GM23338 (cell line): ENCODE data around the gene TMEM63C. TPM values are rescaled to one million over a fixed set of nuclear protein-coding genes. Genes with fewer than 3 reads are reported as not detected.

ENCODE experiments used
- ATAC-seq: fragments of 200-7000 bp; cut with Tn5 transposase; 3 replicates; pipeline ENCODE4 v1.9.1; 2020
- DNase-seq: peaks from one replicate; pipeline ENCODE4 v3.0.0-alpha.2; 2015; ENCODE audit warnings: low spot score
- H2AFZ ChIP-seq: fragments of 200-600 bp; sonication (generic); 2 replicates; pipeline ENCODE4 v1.8.0; 2016; ENCODE audit warnings: antibody characterized with exemption, mild to moderate bottlenecking, moderate library complexity
- H3F3A ChIP-seq: fragments of 200-600 bp; sonication (generic); replicated peaks from 2 replicates; pipeline ENCODE4 v1.8.0; 2017; ENCODE audit warnings: antibody characterized with exemption, mixed run types, low read depth
- H3K27ac ChIP-seq: fragments of 200-600 bp; sonication (generic); 2 replicates; pipeline ENCODE4 v1.6.1; 2016; ENCODE audit warnings: low read depth
- H3K27me3 ChIP-seq: fragments of 200-600 bp; sonication (generic); 2 replicates; pipeline ENCODE4 v1.8.0; 2016; ENCODE audit warnings: mild to moderate bottlenecking, mixed run types, moderate library complexity; ENCODE audit not compliant: insufficient read depth
- H3K36me3 ChIP-seq: fragments of 200-600 bp; sonication (generic); 2 replicates; pipeline ENCODE4 v1.8.0; 2016; ENCODE audit warnings: mild to moderate bottlenecking; ENCODE audit not compliant: insufficient read depth
- H3K4me1 ChIP-seq: fragments of 200-600 bp; sonication (generic); 2 replicates; pipeline ENCODE4 v1.8.0; 2016; ENCODE audit warnings: mild to moderate bottlenecking, moderate library complexity; ENCODE audit not compliant: insufficient read depth
- H3K4me2 ChIP-seq: fragments of 200-600 bp; sonication (generic); 2 replicates; pipeline ENCODE4 v1.7.1; 2017; ENCODE audit warnings: mixed run types
- H3K4me3 ChIP-seq: fragments of 200-600 bp; sonication (generic); 2 replicates; pipeline ENCODE4 v1.6.1; 2016; ENCODE audit warnings: mixed run types
- H3K79me2 ChIP-seq: fragments of 200-600 bp; sonication (generic); replicated peaks from 2 replicates; pipeline ENCODE4 v1.8.0; 2017; ENCODE audit warnings: mild to moderate bottlenecking; ENCODE audit not compliant: insufficient read depth
- H3K9me2 ChIP-seq: fragments of 200-600 bp; sonication (generic); 2 replicates; pipeline ENCODE4 v1.8.0; 2017; ENCODE audit not compliant: insufficient read depth
- H4K20me1 ChIP-seq: fragments of 200-600 bp; sonication (generic); replicated peaks from 2 replicates; pipeline ENCODE4 v1.8.0; 2017; ENCODE audit warnings: mild to moderate bottlenecking; ENCODE audit not compliant: insufficient read depth
- H3K27ac Mint-ChIP-seq: 2 replicates; pipeline ENCODE4 v1.8.0; 2020; ENCODE audit warnings: inconsistent platforms, mild to moderate bottlenecking, moderate library complexity, mixed read lengths
- H3K27me3 Mint-ChIP-seq: 3 replicates; pipeline ENCODE4 v1.8.0; 2022; ENCODE audit warnings: low read depth, mild to moderate bottlenecking, moderate library complexity, mixed read lengths, inconsistent platforms; ENCODE audit not compliant: insufficient read depth, poor library complexity
- H3K36me3 Mint-ChIP-seq: 3 replicates; pipeline ENCODE4 v1.8.0; 2021; ENCODE audit warnings: low read depth, mild to moderate bottlenecking, inconsistent platforms, moderate library complexity, mixed read lengths
- H3K4me1 Mint-ChIP-seq: 3 replicates; pipeline ENCODE4 v1.8.0; 2020; ENCODE audit warnings: mild to moderate bottlenecking, inconsistent platforms, mixed read lengths
- H3K4me3 Mint-ChIP-seq: 3 replicates; pipeline ENCODE4 v1.8.0; 2021; ENCODE audit warnings: moderate library complexity, mild to moderate bottlenecking, inconsistent platforms, mixed read lengths
- H3K9me3 Mint-ChIP-seq: 3 replicates; pipeline ENCODE4 v1.8.0; 2020; ENCODE audit warnings: moderate library complexity, mild to moderate bottlenecking, inconsistent platforms, mixed read lengths
- NANOG ChIP-seq: IDR thresholded peaks from 2 replicates; pipeline ENCODE4 v1.6.1; 2016; ENCODE audit warnings: antibody characterized with exemption, borderline replicate concordance
- POLR2AphosphoS5 ChIP-seq: IDR thresholded peaks from 2 replicates; pipeline ENCODE4 v1.6.1; 2016; ENCODE audit warnings: antibody characterized with exemption, low read depth
- REST ChIP-seq: IDR thresholded peaks from one replicate; pipeline ENCODE4 v1.6.1; 2018; ENCODE audit warnings: antibody characterized with exemption; ENCODE audit not compliant: unreplicated experiment
- ZNF462 ChIP-seq: fragments of 250-450 bp; sonication (Bioruptor Pico); IDR thresholded peaks from 2 replicates; pipeline ENCODE4 v1.5.0; 2020; ENCODE audit warnings: mild to moderate bottlenecking, moderate library complexity
- polyA plus RNA-seq: library from polyadenylated mRNA; unstranded; fragments of >200 nt; fragmentation: Nextera tagmentation; extraction: Ambion mirVana; gene quantifications from 2 replicates; pipeline ENCODE4 v1.2.1, GENCODE V29; 2016
- total RNA-seq: library from RNA; depleted of rRNA; stranded (reverse); fragments of >200 nt; shearing (Covaris generic); gene quantifications from 2 replicates; pipeline ENCODE4 v1.2.3, GENCODE V29; 2014

Gene TMEM63C
- total and polyA plus RNA-seq, 2 experiments from 2014 or later, result 2.1 to 6.3 TPM

- no peak for TF ChIP-seq ZNF462 (CRISPR knock-in tag)
Observed at GRCh38 chr14:77142005-77142800, 39.4 kb upstream of the TMEM63C start (continued).

DNA sequence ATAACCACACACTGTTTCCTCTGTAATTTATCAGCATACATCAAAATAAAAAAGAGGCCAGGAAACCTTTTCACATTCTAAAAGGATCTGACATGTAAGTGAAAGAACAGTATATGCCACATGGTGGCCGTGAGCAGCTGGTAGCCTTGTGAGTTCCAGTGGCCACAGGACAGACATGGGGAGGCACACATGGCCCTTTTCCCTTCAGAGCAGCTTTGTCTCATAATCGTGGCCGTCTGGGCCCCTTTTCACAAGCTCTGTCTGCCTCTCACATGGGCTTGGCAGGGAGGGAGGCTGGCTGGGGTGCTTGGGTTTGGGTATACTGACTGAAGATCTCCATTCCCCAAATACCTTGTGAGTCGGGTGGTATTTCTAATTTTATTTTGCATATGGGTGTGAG lies 38.5 kb upstream of the TMEM63C start:
- Histone ChIP-seq H3K4me2 (peak overlapping the region; percentile 91), H2AFZ (no peak overlapping the region; the same call in 1 of the 2 replicates), H3K4me1 (peaks cover 62% of the 10 kb centered on the region), H3K36me3 (0 out of 2 replicates have a peak, but pooled peaks cover under 1% of the 10 kb centered on the region), H3K27ac (peak overlapping the region; percentile 91), H3K9me2 (no peaks in the 10 kb centered on the region), H3F3A (peaks cover 9% of the 10 kb centered on the region), H3K4me3 (peak overlapping the region; percentile 93), H4K20me1 (peaks cover 13% of the 10 kb centered on the region), H3K27me3 (no peaks in the 10 kb centered on the region), H3K79me2 (peaks cover 44% of the 10 kb centered on the region)
- peak overlapping the region; percentile 93 for H3K4me3 Mint-ChIP-seq
- no peak for DNase-seq
- H3K36me3 Mint-ChIP-seq, result peaks cover 13% of the 10 kb centered on the region
- peaks cover 22% of the 10 kb centered on the region for H3K27me3 Mint-ChIP-seq
- no peak for ATAC-seq
- H3K9me3 Mint-ChIP-seq, result no peaks in the 10 kb centered on the region; the same call in 2 of the 3 replicates
- peak overlapping the region; percentile 73 for H3K27ac Mint-ChIP-seq
- TF ChIP-seq POLR2AphosphoS5, result peak; percentile 65
- TF ChIP-seq NANOG, result peak; percentile 49; the same call in 1 of the 2 replicates
- TF ChIP-seq REST, result no peak
- peaks cover 61% of the 10 kb centered on the region for H3K4me1 Mint-ChIP-seq
